HG03196 (cell line): ENCODE measurements around the gene KCNK5.

Source experiments
- ATAC-seq: cut with Tn5 transposase; IDR thresholded peaks from one replicate; pipeline ENCODE4 v1.9.1; 2021; ENCODE audit not compliant: unreplicated experiment

KCNK5 gene

DNA sequence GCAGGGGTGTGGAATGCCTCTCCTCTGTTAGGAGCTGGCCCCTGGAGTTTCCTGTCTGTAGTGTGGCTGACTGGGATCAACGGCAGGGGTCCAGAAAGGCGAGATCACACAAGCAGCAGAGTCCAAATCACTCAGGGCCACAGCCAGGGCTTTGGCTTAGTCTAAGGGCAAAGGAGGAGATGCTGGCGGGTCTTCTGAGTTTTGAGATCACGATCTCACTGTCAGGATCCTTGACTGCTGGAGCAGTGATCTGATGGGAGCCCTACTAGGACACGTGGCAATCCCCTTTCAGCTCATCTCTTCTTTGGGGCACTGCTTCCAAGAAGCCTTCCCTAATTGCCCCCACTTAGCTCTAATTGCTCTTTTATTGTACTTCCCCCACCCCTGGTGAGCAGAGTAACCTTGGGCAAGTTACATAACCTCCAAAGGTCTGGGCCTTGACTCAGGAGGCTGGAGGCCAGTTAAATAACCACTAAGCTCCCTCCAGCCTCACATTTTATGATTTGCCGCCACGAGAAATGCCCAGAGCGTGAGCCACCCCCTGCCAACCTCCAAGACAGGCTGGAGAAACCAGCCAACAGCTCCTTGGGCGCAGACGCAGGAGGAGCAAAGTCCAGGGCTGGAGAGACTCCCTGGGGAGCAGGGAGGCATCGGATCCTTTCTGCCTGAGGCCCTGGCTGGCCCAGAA is 12.0 kb downstream of the KCNK5 start:
- no peak for ATAC-seq

GRCh38 chr6:39215640-39216158 is 13.6 kb downstream of the KCNK5 start:
- ATAC-seq: no peak

DNA sequence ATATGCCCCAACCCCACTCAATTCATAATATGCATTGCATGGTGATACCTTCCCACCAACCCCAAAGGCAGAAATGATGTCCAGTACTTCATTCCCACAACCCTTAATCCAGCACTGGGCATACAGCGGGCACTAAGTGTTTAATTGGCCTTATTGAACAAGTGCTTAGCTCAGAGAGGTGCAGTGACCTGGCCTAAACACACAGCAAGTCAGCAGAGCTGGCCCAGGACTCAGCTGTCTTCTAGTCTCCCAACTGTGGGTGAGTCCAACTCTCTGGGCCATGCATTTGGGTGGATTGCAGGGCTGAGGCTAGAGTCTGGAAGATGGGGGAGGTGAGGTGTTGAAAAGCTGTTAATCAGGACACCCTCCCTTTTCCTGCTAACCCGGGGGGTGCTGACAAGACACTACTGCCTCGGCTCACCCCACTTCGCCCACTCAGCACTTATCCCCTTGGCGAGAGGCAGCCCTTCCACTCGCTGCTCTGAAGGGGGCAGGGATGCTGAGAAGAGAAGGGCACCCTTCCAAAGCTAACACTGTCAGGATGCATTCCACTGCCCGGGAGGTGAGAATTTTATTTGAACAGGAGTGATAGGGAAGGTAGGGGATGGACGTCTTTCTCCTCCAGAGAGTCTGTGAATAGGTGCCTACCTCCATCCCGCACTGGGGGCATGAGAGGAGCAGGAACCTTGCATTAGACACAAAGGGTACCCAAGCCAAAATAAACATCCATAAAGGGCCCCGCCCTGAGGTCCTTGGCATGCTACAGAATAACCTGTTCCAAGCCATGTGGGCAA is 14.2 kb downstream of the KCNK5 start:
- ATAC-seq: no peak

DNA sequence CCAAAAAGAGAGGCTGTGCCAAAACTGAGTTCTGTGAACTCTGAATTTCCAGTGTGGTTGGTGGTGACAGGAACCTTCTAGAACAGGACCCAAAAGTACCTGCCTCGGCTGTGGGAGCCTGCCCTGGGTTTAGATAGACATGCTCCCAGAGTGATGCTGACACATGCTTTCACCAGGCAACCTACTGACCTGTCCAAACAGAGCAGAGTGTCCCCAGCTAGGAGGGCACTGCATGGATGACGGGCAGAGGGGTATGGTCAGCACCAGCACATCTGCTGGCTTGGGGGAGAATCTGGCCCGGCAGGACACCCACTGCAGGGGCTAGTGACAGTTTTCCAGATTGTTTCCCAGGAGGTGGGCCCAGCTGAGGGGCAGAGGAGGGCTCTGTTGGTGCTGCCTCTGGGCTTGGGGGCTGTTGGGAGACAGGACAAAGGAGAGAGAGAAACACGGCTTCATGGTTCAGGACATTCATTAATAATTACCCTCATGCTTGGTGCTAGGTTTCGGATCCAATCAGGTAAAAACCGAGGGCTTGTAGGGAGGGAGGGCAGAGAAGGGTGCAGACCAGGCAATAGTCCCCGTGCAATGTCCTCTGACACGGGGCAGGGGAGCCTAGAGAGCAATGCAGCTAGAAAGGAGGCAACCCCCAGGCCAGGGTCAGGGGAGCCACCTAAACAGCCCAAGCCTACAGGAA is 15.0 kb downstream of the KCNK5 start:
- no peak for ATAC-seq

DNA sequence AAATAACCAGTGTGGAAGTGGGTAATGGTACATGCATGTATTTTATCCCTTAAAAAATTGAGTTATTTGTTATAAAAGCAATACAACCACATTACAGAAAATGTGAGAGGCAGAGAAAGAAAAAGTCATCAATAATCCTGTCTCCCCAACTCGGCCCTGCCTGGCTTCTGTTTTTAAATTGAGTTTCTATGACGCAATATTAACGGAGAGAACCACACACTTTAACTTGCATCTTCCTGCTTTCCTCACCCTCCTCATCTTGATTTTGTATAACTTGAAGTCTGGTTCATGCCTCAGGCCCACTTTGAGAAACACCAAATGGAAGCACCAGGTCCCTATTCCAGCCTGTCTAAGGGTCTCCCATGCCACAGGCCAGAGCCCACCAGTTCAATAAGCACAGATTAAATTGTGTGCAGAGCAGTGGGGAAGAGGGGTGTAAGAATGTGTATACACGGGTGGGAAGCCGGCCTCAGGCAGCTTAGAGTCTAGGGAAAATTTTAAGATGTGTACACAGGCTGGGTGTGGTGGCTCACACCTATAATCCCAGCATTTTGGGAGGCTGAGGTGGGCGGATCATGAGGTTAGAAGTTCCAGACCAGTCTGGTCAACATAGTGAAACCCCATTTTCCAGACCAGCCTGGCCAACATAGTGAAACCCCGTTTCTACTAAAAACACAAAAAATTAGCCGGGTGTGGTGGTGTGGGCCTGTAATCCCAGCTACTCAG is 15.9 kb downstream of the KCNK5 start:
- ATAC-seq: no peak

GRCh38 chr6:39211183-39211582 is 18.1 kb downstream of the KCNK5 start:
- ATAC-seq: no peak

DNA sequence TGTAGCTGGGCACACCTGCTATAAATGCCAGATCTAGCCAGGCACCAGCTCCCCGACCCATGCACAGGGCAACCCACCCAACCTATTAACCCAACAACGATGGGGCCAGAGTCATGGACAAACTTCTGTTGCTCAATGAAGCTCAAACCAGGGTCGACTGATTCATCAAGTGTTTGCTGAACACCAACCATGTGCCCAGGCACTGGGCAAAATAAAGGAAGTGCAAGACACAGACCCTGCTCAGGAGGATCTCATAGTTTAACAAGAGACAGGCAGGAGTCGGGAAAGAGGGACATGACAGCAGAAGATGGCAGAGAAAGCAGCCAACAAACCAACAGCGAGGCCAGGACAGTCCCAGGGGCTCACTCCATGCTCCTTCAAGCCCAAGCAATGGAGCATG is 18.8 kb downstream of the KCNK5 start:
- no peak for ATAC-seq

GRCh38 chr6:39209911-39210310 is 19.4 kb downstream of the KCNK5 start:
- ATAC-seq: no peak

- no peak for ATAC-seq
Measured at GRCh38 chr6:39209360-39209811, 19.9 kb downstream of the KCNK5 start.

DNA sequence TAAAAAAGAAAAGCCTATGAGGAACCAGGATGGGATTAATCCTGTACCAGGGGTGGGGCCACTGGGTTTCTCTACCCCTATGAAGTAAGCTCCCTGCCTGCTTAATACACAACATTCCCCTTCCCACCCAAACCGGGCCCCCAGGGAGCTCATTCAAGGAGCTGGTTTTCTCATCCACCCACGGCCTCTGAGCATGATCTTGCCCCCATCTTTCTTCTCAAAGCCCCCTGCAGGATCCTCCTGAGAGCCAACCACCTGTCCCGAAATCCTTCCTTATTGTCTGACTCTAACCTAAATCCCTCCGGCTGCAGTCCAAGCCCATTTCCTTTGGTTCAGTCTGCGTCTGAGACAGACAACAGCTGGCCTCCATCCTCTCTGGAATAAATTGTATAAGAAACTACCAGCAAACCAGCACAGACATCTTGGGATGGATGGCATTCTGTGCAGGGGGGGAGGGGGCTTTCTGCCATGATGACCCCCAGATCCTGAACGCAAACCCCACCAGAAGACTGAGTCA is 21.0 kb downstream of the KCNK5 start:
- no peak for ATAC-seq

DNA sequence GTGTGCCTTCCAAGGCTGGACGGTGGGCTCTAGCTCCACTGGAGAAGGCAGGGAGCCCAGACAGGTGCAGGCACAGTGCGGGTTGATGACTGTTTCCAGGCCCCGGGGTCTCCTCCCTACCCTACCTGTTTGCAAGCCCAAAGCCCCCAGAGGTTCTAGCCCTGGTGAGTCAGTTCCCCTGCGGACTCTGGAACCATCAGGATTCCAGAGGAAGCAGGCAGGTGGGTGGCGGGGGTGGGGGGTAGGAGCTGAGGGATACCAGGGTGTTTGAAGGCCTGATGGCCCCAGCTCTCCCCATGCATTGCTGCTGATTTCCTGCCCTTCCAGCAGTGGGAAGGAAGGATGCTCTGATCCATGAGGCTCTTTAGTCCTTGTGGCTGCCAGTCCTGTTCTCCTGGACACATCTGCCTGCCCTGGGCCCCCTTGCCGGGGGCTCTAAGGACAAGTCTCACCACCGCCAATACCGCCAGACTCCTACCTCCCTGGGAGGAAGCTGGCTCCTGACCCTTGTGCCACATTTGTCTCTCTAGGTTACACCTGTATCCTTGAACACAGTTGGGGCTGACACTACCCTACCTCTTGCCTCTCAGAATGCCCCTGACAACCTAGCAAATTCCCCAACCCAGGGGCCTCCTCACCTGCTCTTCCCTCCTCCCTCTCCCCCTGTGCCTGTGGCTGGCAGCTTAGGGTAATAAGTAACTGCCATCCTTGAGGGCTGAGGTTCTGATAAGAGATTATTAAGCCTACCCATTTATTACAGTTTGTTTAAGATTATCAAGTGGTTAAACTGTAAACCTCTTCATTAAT is 21.7 kb downstream of the KCNK5 start:
- ATAC-seq: no peak

- no peak for ATAC-seq
Measured at GRCh38 chr6:39206250-39206721, 23.0 kb downstream of the KCNK5 start.

DNA sequence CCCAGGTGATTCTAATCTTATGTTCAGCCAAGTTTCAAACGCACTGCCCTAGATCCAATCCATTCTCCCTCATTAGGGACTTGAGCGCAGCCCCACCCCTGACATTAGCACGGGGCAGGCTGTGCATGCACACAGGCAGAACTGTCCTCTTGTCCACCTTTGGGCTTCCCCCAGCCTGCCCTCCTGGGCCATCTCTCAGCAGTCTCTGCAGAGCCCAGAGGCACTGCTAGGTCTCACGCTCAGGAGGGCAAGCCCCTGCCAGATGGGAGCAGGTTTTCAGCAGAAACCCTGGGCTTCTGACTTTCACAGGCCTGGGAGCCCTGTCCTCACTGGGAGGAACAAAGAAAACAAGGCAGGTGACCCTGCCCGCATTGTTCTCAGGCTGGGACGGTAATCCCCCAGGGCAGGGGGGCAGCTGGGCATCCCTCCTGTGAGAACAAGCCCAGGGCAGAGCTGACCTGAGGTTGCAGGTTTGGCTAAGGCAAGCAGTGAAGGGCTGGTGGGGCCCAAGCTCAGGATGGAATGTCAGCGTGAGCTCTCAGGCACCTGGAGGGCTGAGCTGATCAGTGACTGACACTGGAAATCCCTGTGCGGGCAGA is 24.5 kb downstream of the KCNK5 start:
- ATAC-seq: no peak

GRCh38 chr6:39204160-39204495 is 25.1 kb downstream of the KCNK5 start:
- no peak for ATAC-seq

DNA sequence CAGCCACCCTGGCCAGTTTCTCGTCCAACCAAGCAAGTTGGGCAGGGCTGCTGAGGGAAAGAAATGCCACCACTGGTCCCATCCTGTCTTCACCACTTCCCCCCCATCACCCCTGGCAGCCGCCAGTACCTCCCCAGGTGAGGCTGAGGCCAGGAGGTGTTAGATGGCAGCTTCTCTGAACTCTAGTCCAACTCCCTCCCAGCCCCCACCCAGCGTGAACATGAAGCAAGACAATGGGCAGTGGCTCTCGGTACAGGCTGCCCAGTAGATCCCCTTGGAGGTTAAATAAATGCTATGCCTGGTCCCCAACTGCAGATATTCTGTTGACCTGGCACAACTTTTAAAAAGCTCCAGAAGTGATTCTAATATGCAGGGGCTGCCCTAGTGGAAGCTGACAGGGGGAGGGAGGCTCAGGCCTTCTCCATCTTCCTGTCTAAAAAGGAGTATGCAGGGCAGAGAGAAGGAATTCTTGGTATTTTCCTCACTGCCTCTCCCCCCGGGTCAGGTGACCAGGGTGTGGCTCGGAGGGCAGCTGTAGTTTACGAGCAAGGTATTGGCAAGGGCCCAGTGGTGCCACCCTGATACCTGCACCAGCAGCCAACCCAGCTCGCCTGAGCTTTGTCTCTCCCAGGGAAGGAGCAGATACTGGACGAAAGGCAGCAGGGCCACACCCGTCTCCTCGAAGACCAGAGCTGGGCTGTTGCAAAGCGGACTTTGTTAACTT is 25.7 kb downstream of the KCNK5 start:
- ATAC-seq: no peak

DNA sequence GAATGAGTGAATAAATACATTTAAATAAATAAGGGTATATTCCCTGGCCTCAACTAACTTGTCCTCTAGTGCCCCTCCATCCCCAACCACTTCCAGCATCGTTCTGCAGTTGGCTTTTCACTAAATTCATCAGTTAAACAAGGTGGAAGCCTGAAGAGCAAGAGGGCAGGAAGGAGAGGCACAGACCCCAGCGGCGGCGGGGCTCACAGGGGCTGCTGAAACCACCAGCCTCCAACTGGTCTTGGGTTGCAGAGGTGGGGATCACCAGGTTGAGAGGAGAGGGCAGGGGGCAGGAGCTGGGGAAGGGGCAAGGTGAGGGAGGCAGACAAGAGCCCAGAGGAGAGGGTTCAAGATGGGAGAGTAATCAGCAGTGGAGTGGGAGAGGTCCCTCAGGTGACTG is 27.1 kb downstream of the KCNK5 start:
- ATAC-seq: no peak

GRCh38 chr6:39200498-39201020 is 28.7 kb downstream of the KCNK5 start:
- ATAC-seq: no peak

DNA sequence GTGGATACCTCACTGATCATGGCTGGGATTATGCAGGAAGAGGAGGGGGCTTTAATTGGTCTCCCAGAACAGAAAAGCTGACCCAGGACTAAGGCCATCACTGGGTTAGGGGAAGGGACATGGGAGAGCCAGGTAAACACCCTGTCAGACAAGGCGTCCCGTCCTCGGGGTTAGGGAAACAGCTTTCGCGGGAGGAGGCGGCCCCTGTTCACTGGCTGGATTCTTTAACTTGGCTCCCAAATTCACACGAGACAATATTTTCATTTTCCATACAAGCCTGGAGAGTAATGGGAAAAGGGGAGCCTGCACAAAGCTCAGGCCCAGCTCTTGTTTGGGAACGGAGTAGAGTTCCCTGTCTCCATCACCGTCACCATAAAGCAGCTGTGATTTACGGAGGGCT is 29.3 kb downstream of the KCNK5 start:
- no peak for ATAC-seq
